Esophagus (tissue), 2 donors: ENCODE results near the gene FOXD4L5. TPM values are rescaled to one million over a fixed set of nuclear protein-coding genes. Genes with fewer than 3 reads are reported as not detected.
"Not testable (repeated sequence)": the region's sequence is repeated elsewhere in the genome, so short reads cannot be mapped to it uniquely, and the experiment has no call there.

Source experiments
- H3K27ac ChIP-seq, 2 donors: one replicate each; pipeline ENCODE4 v1.5.1; 2013; ENCODE audit warnings: low read depth in 2 of 2, mild to moderate bottlenecking in 2 of 2, inconsistent platforms in 1 of 2, low read length in 1 of 2, moderate library complexity in 1 of 2
- H3K27me3 ChIP-seq, 2 donors: one replicate each; pipeline ENCODE4 v1.6.1; 2013; ENCODE audit warnings: low read length in 2 of 2, control low read depth in 1 of 2, mild to moderate bottlenecking in 1 of 2; ENCODE audit not compliant: insufficient read depth in 2 of 2, control insufficient read depth in 1 of 2
- H3K36me3 ChIP-seq, 2 donors: one replicate each; pipeline ENCODE4 v1.6.1; 2013; ENCODE audit warnings: low read length in 1 of 2; ENCODE audit not compliant: control insufficient read depth in 2 of 2, insufficient read depth in 2 of 2
- H3K4me1 ChIP-seq, 2 donors: one replicate each; pipeline ENCODE4 v1.6.1; 2013; ENCODE audit warnings: low read length in 1 of 2; ENCODE audit not compliant: control insufficient read depth in 2 of 2, insufficient read depth in 2 of 2
- H3K4me3 ChIP-seq, 2 donors: one replicate each; pipeline ENCODE4 v1.5.1; 2013; ENCODE audit warnings: low read length in 2 of 2, mild to moderate bottlenecking in 2 of 2, low read depth in 1 of 2, moderate library complexity in 1 of 2
- H3K9me3 ChIP-seq, 2 donors: one replicate each; pipeline ENCODE4 v1.6.1; 2013; ENCODE audit warnings: mild to moderate bottlenecking in 2 of 2, low read depth in 1 of 2, low read length in 1 of 2, moderate library complexity in 1 of 2; ENCODE audit not compliant: control insufficient read depth in 2 of 2, insufficient read depth in 1 of 2
- WGBS, 2 donors: extraction: QIAGEN DNeasy Blood & Tissue Kit; methylation state at CpG; one replicate each; pipeline ENCODE4 v1.1.7; 2013; 5-methylcytosine and 5-hydroxymethylcytosine counted together
- polyA plus RNA-seq, 2 donors: library from polyadenylated mRNA; stranded (reverse); fragments of 200-250 nt; gene quantifications; one replicate each; pipeline ENCODE4 v1.2.3, GENCODE V29; 2013
- donor health status: healthy with polysubstance abuse.
- donor health status: Bipolar disorder and iron deficiency.

The FOXD4L5 gene
- polyA plus RNA-seq, result under 1 TPM in 1 of 2 donors, not detected in 1; 0.06 TPM

DNA sequence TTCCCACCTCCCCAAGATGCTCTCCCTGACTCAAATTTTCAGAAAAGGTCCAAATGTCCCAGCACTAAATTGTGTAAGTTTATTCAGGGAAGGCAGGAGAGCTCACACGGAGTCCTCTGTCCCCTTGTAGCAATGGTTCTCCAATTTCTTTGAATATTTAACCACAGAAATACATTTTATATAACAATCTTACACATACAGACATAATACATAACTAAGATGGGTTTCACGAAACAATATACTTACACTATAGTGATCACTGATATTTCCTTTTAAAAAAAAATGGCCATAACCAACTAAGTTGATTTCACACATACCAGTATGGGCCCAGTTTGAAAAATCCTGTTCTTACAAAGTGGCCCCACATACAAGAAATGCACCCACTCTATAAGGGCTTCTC is at the start of gene FOXD4L5:
FOXD4L5 (minus strand) TSS at position 101 of the 400 bp plus-strand sequence. CDS start 832 bp downstream, outside the sequence.
- 89 to 92% methylated on average over 1 of the region's 2 CpGs for WGBS, 2 donors
- H3K4me1 ChIP-seq, H3K9me3 ChIP-seq, H3K27ac ChIP-seq, H3K4me3 ChIP-seq, H3K27me3 ChIP-seq, H3K36me3 ChIP-seq: not testable (repeated sequence)

DNA sequence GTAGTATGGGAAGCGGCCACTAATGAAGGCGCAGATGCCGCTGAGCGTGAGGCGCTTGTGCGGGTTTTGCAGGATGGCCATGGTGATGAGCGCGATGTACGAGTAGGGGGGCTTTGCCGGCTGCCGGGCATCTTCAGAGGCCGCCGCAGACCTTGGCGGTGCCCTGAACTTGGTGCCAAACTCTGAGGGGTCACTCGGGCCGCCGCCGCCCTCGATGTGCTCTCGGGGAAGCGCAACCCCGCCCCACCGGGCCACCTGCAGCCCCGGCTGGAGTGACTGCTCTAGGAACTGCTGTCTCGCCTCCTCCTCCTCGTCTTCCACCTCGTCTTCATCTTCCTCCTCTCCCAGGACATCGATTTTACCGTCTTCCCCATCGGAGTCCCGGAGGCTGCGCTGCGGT is 1.1 kb downstream of the FOXD4L5 start:
- H3K9me3 ChIP-seq, H3K27me3 ChIP-seq, H3K4me3 ChIP-seq, H3K36me3 ChIP-seq, H3K4me1 ChIP-seq, H3K27ac ChIP-seq: not testable (repeated sequence)
- 10 to 25% methylated on average over 8 to 13 of the region's 33 CpGs for WGBS, 2 donors

DNA sequence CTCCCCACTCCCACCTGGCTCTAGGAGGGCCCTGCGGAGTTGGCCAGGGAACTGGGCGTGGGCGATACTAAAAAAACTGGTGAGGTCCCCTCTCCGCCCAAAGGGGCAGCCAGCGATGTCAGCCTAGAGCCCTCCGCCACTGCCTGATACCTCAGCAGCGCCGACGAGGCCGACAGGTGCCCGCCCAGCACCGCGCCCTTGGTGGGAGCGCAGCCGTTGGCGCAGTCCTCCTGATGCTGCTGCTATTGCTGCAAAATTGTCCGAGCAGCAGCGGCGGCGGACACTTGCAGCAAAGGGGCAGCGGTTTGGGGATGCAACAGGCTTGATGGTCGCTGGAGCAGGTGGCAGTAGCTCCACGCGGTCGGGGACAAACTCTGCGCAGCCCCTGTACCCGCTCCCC is 2.0 kb downstream of the FOXD4L5 start:
- H3K36me3 ChIP-seq, H3K27ac ChIP-seq, H3K4me3 ChIP-seq, H3K9me3 ChIP-seq, H3K4me1 ChIP-seq, H3K27me3 ChIP-seq: not testable (repeated sequence)
- no CpG with 5 or more reads among the region's 27 CpGs for WGBS, 2 donors
